ENCODE data around the gene MYO5C. TPM values are rescaled to one million over a fixed set of nuclear protein-coding genes. Genes with fewer than 3 reads are reported as not detected.

Gene MYO5C
- 0.81 TPM in 1 of 2 replicates, not detected in the other for total RNA-seq

GRCh38 chr15:52295421-52296001, at the start of gene MYO5C:
Gene MYO5C, minus strand, starts transcription at chr15:52295804. Its CDS starts 168 bp downstream, at chr15:52295636.

GRCh38 chr15:52191207-52191606, 104.4 kb downstream of the MYO5C start, which contains the start of gene GNB5:
Gene GNB5, minus strand, starts transcription at chr15:52191392. Its CDS starts 6,716 bp downstream, at chr15:52184676.

Other genes with a start within 250 kb of the MYO5C start
- not detected in 2 replicates for gene BCL2L10, start 183.0 kb downstream of the MYO5C start, total RNA-seq
- 14.4 and 15.5 TPM in 2 replicates for gene GNB5, start 104.4 kb downstream of the MYO5C start, total RNA-seq
- 20.8 and 31.3 TPM in 2 replicates for gene MYO5A, start 233.1 kb upstream of the MYO5C start, total RNA-seq